HepG2 (cell line): ENCODE results near the gene CENPB. TPM values are rescaled to one million over a fixed set of nuclear protein-coding genes. Genes with fewer than 3 reads are reported as not detected.

Experiments
- ATAC-seq: fragments of 200-7000 bp; cut with Tn5 transposase; 3 replicates; pipeline ENCODE4 v1.9.1; 2020; ENCODE audit warnings: mild to moderate bottlenecking, moderate library complexity
- BruUV-seq: library from RNA; stranded (reverse); fragments of 400-500 nt; replicated peaks from 2 replicates; lab custom pipeline; 2021; lab: Mats Ljungman, UMichigan
- CTCF ChIA-PET: fragments of 300-600 bp; formaldehyde crosslinking; extraction: SDS; loops from one replicate; lab custom pipeline; 2021; ENCODE audit warnings: low total read pairs, inconsistent platforms, low intra/inter-chr PET ratio; lab: Yijun Ruan, JAX
- POLR2A ChIA-PET: fragments of 350-600 bp; sonication (Branson Sonifier 250); formaldehyde crosslinking; loops from one replicate; lab custom pipeline; 2020; ENCODE audit warnings: antibody characterized with exemption, inconsistent platforms; lab: Yijun Ruan, JAX
- DNase-seq: peaks from one replicate; pipeline ENCODE4 v3.0.0-alpha.2; 2015; ENCODE audit warnings: low spot score
- FAIRE-seq: peaks from 3 replicates; lab custom pipeline; 2011; peaks lifted over from hg19 to GRCh38; lab: Jason Lieb, UNC
- H2AFZ ChIP-seq: one replicate; pipeline ENCODE4 v1.6.1; 2011; ENCODE audit warnings: low read length, inconsistent platforms
- H3K27ac ChIP-seq: fragments of 300-600 bp; 3 replicates; pipeline ENCODE4 v1.8.0; 2011; ENCODE audit warnings: mixed run types, mild to moderate bottlenecking, mixed read lengths, low read length, inconsistent platforms; ENCODE audit not compliant: insufficient read depth; ENCODE audit errors: extremely low read length
- H3K27me3 ChIP-seq, 2 experiments: fragments of 200-600 bp in 1 of 2; 2 replicates in 1 of 2; 3 replicates in 1 of 2; pipeline versions ENCODE4 v1.6.0 to v1.8.0; 2011; ENCODE audit warnings: low read length in 2 of 2, mild to moderate bottlenecking in 2 of 2, moderate library complexity in 2 of 2, inconsistent platforms in 1 of 2; ENCODE audit not compliant: insufficient read depth in 2 of 2, control insufficient read depth in 1 of 2
- H3K36me3 ChIP-seq, 2 experiments: fragments of 200-600 bp in 1 of 2; replicated peaks in 1 of 2; 2 replicates in 1 of 2; 3 replicates in 1 of 2; pipeline versions ENCODE4 v1.5.1 to v1.8.0; 2011; ENCODE audit warnings: low read length in 2 of 2, inconsistent platforms in 1 of 2; ENCODE audit not compliant: insufficient read depth in 2 of 2, control insufficient read depth in 1 of 2
- H3K4me1 ChIP-seq: 2 replicates; pipeline ENCODE4 v1.5.1; 2012; ENCODE audit warnings: low read length, inconsistent platforms; ENCODE audit not compliant: insufficient read depth
- H3K4me2 ChIP-seq: 2 replicates; pipeline ENCODE4 v1.6.0; 2011; ENCODE audit warnings: low read depth, low read length, inconsistent platforms
- H3K4me3 ChIP-seq, 3 experiments: fragments of 200-600 bp in 1 of 3; sonication (generic), shearing (Covaris generic) in 1 of 3; replicated peaks in 1 of 3; 2 replicates each; pipeline ENCODE4 v1.5.1; 2011 to 2016; ENCODE audit warnings: low read length in 3 of 3, inconsistent platforms in 2 of 3, low read depth in 2 of 3, mild to moderate bottlenecking in 2 of 3, control low read depth in 1 of 3, mixed read lengths in 1 of 3; ENCODE audit not compliant: insufficient read depth in 1 of 3
- H3K79me2 ChIP-seq: one replicate; pipeline ENCODE4 v1.6.1; 2011; ENCODE audit warnings: low read length, inconsistent platforms; ENCODE audit not compliant: insufficient read depth
- H3K9ac ChIP-seq: 2 replicates; pipeline ENCODE4 v1.6.0; 2011; ENCODE audit warnings: mild to moderate bottlenecking, low read depth, low read length, inconsistent platforms; ENCODE audit not compliant: insufficient read depth
- H3K9me3 ChIP-seq: 2 replicates; pipeline ENCODE4 v1.5.1; 2012; ENCODE audit warnings: mild to moderate bottlenecking, low read length
- H4K20me1 ChIP-seq: 2 replicates; pipeline ENCODE4 v1.6.0; 2011; ENCODE audit warnings: inconsistent platforms, mild to moderate bottlenecking, low read length, moderate library complexity; ENCODE audit not compliant: insufficient read depth
- ASH2L ChIP-seq: fragments of 300-600, 200-600 bp; sonication (generic); IDR thresholded peaks from 2 replicates; pipeline ENCODE4 v1.7.0; 2017; ENCODE audit warnings: low read depth, mild to moderate bottlenecking, moderate library complexity, mixed read lengths, low read length; ENCODE audit not compliant: insufficient read length
- ATF7 ChIP-seq, 2 experiments: fragments of 450-650 bp in 1 of 2; sonication (generic) in 1 of 2; formaldehyde crosslinking in 1 of 2; IDR thresholded peaks; 2 replicates each; pipeline versions ENCODE4 v1.4.0 to v1.6.1; 2016 to 2020; ENCODE audit warnings: antibody characterized with exemption in 1 of 2, mild to moderate bottlenecking in 1 of 2, missing genetic modification reagents in 1 of 2
- CENPX ChIP-seq: sonication (generic); formaldehyde crosslinking; IDR thresholded peaks from 2 replicates; pipeline ENCODE4 v1.9.0; 2021; ENCODE audit warnings: mild to moderate bottlenecking, missing genetic modification reagents, moderate library complexity
- FOXJ3 ChIP-seq: sonication (generic); formaldehyde crosslinking; IDR thresholded peaks from 2 replicates; pipeline ENCODE4 v1.4.0; 2020; ENCODE audit warnings: missing genetic modification reagents, mild to moderate bottlenecking, borderline replicate concordance
- HMG20B ChIP-seq: conservative IDR thresholded peaks from 2 replicates; pipeline ENCODE4 v1.6.1; 2016; ENCODE audit warnings: missing genetic modification reagents, missing compliant biosample characterization
- NR2F6 ChIP-seq, 2 experiments: IDR thresholded peaks; 2 replicates each; pipeline ENCODE4 v1.6.1; 2016; ENCODE audit warnings: antibody characterized with exemption in 1 of 2, mild to moderate bottlenecking in 1 of 2
- SATB2 ChIP-seq: sonication (generic); formaldehyde crosslinking; IDR thresholded peaks from 2 replicates; pipeline ENCODE4 v1.5.0; 2020; ENCODE audit warnings: missing genetic modification reagents
- SETDB1 ChIP-seq: sonication (generic); formaldehyde crosslinking; IDR thresholded peaks from 2 replicates; pipeline ENCODE4 v1.5.1; 2020; ENCODE audit warnings: missing genetic modification reagents, mild to moderate bottlenecking, borderline replicate concordance
- TAF15 ChIP-seq: fragments of 200-400 bp; formaldehyde crosslinking; IDR thresholded peaks from one replicate; pipeline ENCODE4 v1.6.1; 2018; ENCODE audit warnings: mild to moderate bottlenecking, low read depth, low read length; ENCODE audit not compliant: poor library complexity, severe bottlenecking
- THAP11 ChIP-seq: IDR thresholded peaks from 2 replicates; pipeline ENCODE4 v1.6.1; 2016; ENCODE audit warnings: missing biosample characterization, missing genetic modification reagents
- TOPORS ChIP-seq: sonication (generic); formaldehyde crosslinking; IDR thresholded peaks from 2 replicates; pipeline ENCODE4 v1.8.0; 2023; ENCODE audit warnings: mild to moderate bottlenecking, missing genetic modification reagents
- WIZ ChIP-seq: sonication (generic); formaldehyde crosslinking; IDR thresholded peaks from 2 replicates; pipeline ENCODE4 v1.5.1; 2020; ENCODE audit warnings: mild to moderate bottlenecking, missing genetic modification reagents
- ZMAT5 ChIP-seq: sonication (generic); formaldehyde crosslinking; IDR thresholded peaks from 2 replicates; pipeline ENCODE4 v1.5.0; 2020; ENCODE audit warnings: mild to moderate bottlenecking, low read depth, missing genetic modification reagents, borderline replicate concordance
- ZNF263 ChIP-seq: sonication (generic); formaldehyde crosslinking; IDR thresholded peaks from 2 replicates; pipeline ENCODE4 v1.4.0; 2020; ENCODE audit warnings: missing genetic modification reagents
- ZNF550 ChIP-seq: sonication (generic); formaldehyde crosslinking; IDR thresholded peaks from 2 replicates; pipeline ENCODE4 v1.4.0; 2020; ENCODE audit warnings: mild to moderate bottlenecking, missing genetic modification reagents, borderline replicate concordance
- ZNF552 ChIP-seq: sonication (generic); formaldehyde crosslinking; IDR thresholded peaks from 2 replicates; pipeline ENCODE4 v1.9.0; 2022; ENCODE audit warnings: missing genetic modification reagents, mild to moderate bottlenecking, borderline replicate concordance
- ZNF562 ChIP-seq: sonication (generic); formaldehyde crosslinking; IDR thresholded peaks from 2 replicates; pipeline ENCODE4 v1.8.0; 2022; ENCODE audit warnings: missing genetic modification reagents, borderline replicate concordance
- ZNF607 ChIP-seq: sonication (generic); formaldehyde crosslinking; IDR thresholded peaks from 2 replicates; pipeline ENCODE4 v1.5.1; 2020; ENCODE audit warnings: missing genetic modification reagents, mild to moderate bottlenecking, borderline replicate concordance
- ZNF678 ChIP-seq: sonication (generic); formaldehyde crosslinking; IDR thresholded peaks from 2 replicates; pipeline ENCODE4 v1.4.0; 2020; ENCODE audit warnings: mild to moderate bottlenecking, missing genetic modification reagents
- ZNF709 ChIP-seq: sonication (generic); formaldehyde crosslinking; IDR thresholded peaks from 2 replicates; pipeline ENCODE4 v1.5.0; 2020; ENCODE audit warnings: mild to moderate bottlenecking, missing genetic modification reagents
- ZNF766 ChIP-seq: sonication (generic); formaldehyde crosslinking; IDR thresholded peaks from 2 replicates; pipeline ENCODE4 v1.5.0; 2020; ENCODE audit warnings: missing genetic modification reagents, borderline replicate concordance
- ZNF839 ChIP-seq: sonication (generic); formaldehyde crosslinking; IDR thresholded peaks from 2 replicates; pipeline ENCODE4 v1.4.0; 2020; ENCODE audit warnings: missing genetic modification reagents, mild to moderate bottlenecking, borderline replicate concordance
- WGBS: methylation state at CpG from one replicate; pipeline ENCODE4 v1.1.6; 2017; ENCODE audit warnings: low lambda C conversion rate; 5-methylcytosine and 5-hydroxymethylcytosine counted together
- in situ Hi-C: cut with HindIII; loops from 2 replicates; pipeline ENCODE4 v1.10.0; 2017; ENCODE audit warnings: low pct_unique_long_range_greater_than_20kb; ENCODE audit not compliant: extremely low pct_ligation_motif_present
- intact Hi-C: fragments of 100-400 bp; cut with micrococcal nuclease; formaldehyde crosslinking; loops from one replicate; pipeline ENCODE4 v1.10.0; 2022; ENCODE audit not compliant: unreplicated experiment
- polyA plus RNA-seq, 8 experiments: library from polyadenylated mRNA; depleted of rRNA in 3 of 8; stranded (reverse) in 7 of 8; unstranded in 1 of 8; fragments of >200 nt; fragmentation: Illumina TruSeq in 4 of 8; extraction: Trizol in 4 of 8; gene quantifications; 2 replicates each; pipeline versions ENCODE4 v1.2.1 to v1.2.3, GENCODE V29; 2011 to 2016; ENCODE audit warnings: low read depth in 4 of 8, missing spikeins in 1 of 8, mixed read lengths in 1 of 8; ENCODE audit not compliant: insufficient read depth in 1 of 8
- total RNA-seq, 5 experiments: library from RNA; depleted of rRNA; stranded (reverse); fragments of >200 nt; fragmentation: Illumina TruSeq; extraction: Trizol; gene quantifications; 2 replicates each; pipeline ENCODE4 v1.2.3, GENCODE V29; 2016; ENCODE audit warnings: low read depth in 1 of 5

Gene CENPB
- total and polyA plus RNA-seq, 2 of the 13 experiments (the other 11 are each of a cell fraction or from before 2014, with no cell fraction given), result 10.4 to 54.5 TPM

- TF ChIP-seq ZNF607 (CRISPR knock-in tag) (0 out of 2 replicates have a peak, but pooled peaks have one; percentile 55), ZNF263 (CRISPR knock-in tag) (peak; percentile 85), ZMAT5 (CRISPR knock-in tag) (no peak), ZNF552 (CRISPR knock-in tag) (0 out of 2 replicates have a peak, but pooled peaks have one; percentile 24), ZNF709 (CRISPR knock-in tag) (0 out of 2 replicates have a peak, but pooled peaks have one; percentile 40)
Measured at GRCh38 chr20:3739926-3740451, 46.6 kb downstream of the CENPB start (continued).

- H2AFZ ChIP-seq, result peak overlapping the region; percentile 3
- H3K27me3 ChIP-seq, result peaks cover 6 to 17% of the 10 kb centered on the region in 2 experiments
- ATAC-seq (peak; percentile 66), FAIRE-seq (no peak), DNase-seq (no peak)
- ChIA-PET POLR2A (interaction anchor here (1.0 to 2.7 kb wide), 3 partner anchors 10 to 81 kb away, joined by 4 to 13 read pairs (median 6); partner anchors contain the start of gene AP5S1), CTCF (no interaction called here)
- no peaks in the 10 kb centered on the region for H3K9me3 ChIP-seq
- no TSS peak for BruUV-seq
- intact Hi-C loops (no loop called here), in situ Hi-C loops (no loop called here)
- H3K4me3 ChIP-seq, result peak overlapping the region in 1 of 3 experiments; percentile 39; a peak in 1 of 6 replicates
- H4K20me1 ChIP-seq, result no peaks in the 10 kb centered on the region
- peak overlapping the region; percentile 52 for H3K4me2 ChIP-seq
- no peaks in the 10 kb centered on the region for H3K36me3 ChIP-seq
- WGBS, result 44% methylated on average over 19 of the region's 19 CpGs
- peaks cover 43% of the 10 kb centered on the region for H3K4me1 ChIP-seq
- H3K9ac ChIP-seq, result peak overlapping the region; percentile 32; the same call in 1 of the 2 replicates
- H3K27ac ChIP-seq, result no peak overlapping the region
- no peaks in the 10 kb centered on the region for H3K79me2 ChIP-seq
- no peak for TF ChIP-seq SETDB1 (CRISPR knock-in tag)
- no peak for TF ChIP-seq THAP11
- no peak for TF ChIP-seq FOXJ3 (CRISPR knock-in tag)
- TF ChIP-seq CENPX (CRISPR knock-in tag), result no peak
- TF ChIP-seq ASH2L, result no peak
- peak; percentile 34 for TF ChIP-seq ZNF550 (CRISPR knock-in tag)
- TF ChIP-seq NR2F6 (IDR thresholded peaks at IDR 0.05), result no peak
- no peak for TF ChIP-seq NR2F6 (CRISPR knock-in tag; IDR thresholded peaks at IDR 0.05)
- no peak for TF ChIP-seq ZNF678 (CRISPR knock-in tag)
- TF ChIP-seq SATB2 (CRISPR knock-in tag), result 0 out of 2 replicates have a peak, but pooled peaks have one; percentile 54
- TF ChIP-seq WIZ (CRISPR knock-in tag), result peak; percentile 69; the same call in 1 of the 2 replicates
- peak; percentile 82; the same call in 1 of the 2 replicates for TF ChIP-seq ZNF766 (CRISPR knock-in tag)
- no peak for TF ChIP-seq HMG20B
- TF ChIP-seq ZNF839 (CRISPR knock-in tag), result peak; percentile 27; the same call in 1 of the 2 replicates
- TF ChIP-seq TAF15, result no peak
- TF ChIP-seq ATF7 (IDR thresholded peaks at IDR 0.05), result no peak
- no peak for TF ChIP-seq ATF7 (CRISPR knock-in tag; IDR thresholded peaks at IDR 0.05)
- no peak for TF ChIP-seq ZNF562 (CRISPR knock-in tag)
- no peak for TF ChIP-seq TOPORS (CRISPR knock-in tag)
Measured at GRCh38 chr20:3739054-3739925, 47.2 kb downstream of the CENPB start.
